Measurements from ENCODE around the gene GNB5.
"Not testable (repeated sequence)": the region's sequence is repeated elsewhere in the genome, so short reads cannot be mapped to it uniquely, and the experiment has no call there.

GNB5 gene

GRCh38 chr15:52098323-52098722, 92.9 kb downstream of the GNB5 start:
- DNase-seq: no peak
- no peak for TF ChIP-seq EZH2 (optimal IDR thresholded peaks at IDR 0.05; ENCODE audit: low read depth, low read length)
- TF ChIP-seq, protein P1, sequence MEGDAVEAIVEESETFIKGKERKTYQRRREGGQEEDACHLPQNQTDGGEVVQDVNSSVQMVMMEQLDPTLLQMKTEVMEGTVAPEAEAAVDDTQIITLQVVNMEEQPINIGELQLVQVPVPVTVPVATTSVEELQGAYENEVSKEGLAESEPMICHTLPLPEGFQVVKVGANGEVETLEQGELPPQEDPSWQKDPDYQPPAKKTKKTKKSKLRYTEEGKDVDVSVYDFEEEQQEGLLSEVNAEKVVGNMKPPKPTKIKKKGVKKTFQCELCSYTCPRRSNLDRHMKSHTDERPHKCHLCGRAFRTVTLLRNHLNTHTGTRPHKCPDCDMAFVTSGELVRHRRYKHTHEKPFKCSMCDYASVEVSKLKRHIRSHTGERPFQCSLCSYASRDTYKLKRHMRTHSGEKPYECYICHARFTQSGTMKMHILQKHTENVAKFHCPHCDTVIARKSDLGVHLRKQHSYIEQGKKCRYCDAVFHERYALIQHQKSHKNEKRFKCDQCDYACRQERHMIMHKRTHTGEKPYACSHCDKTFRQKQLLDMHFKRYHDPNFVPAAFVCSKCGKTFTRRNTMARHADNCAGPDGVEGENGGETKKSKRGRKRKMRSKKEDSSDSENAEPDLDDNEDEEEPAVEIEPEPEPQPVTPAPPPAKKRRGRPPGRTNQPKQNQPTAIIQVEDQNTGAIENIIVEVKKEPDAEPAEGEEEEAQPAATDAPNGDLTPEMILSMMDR (IDR thresholded peaks at IDR 0.05; ENCODE audit: low read length): no peak
- TF ChIP-seq EZH2phosphoT487 (IDR thresholded peaks at IDR 0.05; ENCODE audit: low read length): no peak
- no peaks in the 10 kb centered on the region for H3K9me3 ChIP-seq (replicated peaks; ENCODE audit: insufficient read depth, low read length)
- no peaks in the 10 kb centered on the region for H4K20me1 ChIP-seq (ENCODE audit: insufficient read depth, low read length)
- H3K27me3 ChIP-seq (replicated peaks; ENCODE audit: insufficient read depth, low read length): no peaks in the 10 kb centered on the region
- 0 out of 2 replicates have a peak, but pooled peaks cover 8% of the 10 kb centered on the region for H3K4me1 ChIP-seq (ENCODE audit: low read length)
- no peak overlapping the region for H3K4me3 ChIP-seq (ENCODE audit: low read length)
- H3K9ac ChIP-seq (ENCODE audit: low read length): no peak overlapping the region
- H3K9me2 ChIP-seq (replicated peaks; ENCODE audit: insufficient read depth, low read length): no peaks in the 10 kb centered on the region
- no peak overlapping the region for H2AFZ ChIP-seq (ENCODE audit: low read length)
- H3K27ac ChIP-seq (ENCODE audit: low read length): no peak overlapping the region
- H3F3A ChIP-seq (ENCODE audit: insufficient read depth, low read length): peaks cover 3% of the 10 kb centered on the region; the same call in 1 of the 2 replicates
- H3K36me3 ChIP-seq (replicated peaks; ENCODE audit: insufficient read depth, low read length): no peaks in the 10 kb centered on the region
- no peak overlapping the region for H3K4me2 ChIP-seq (ENCODE audit: low read depth, low read length)
- no peaks in the 10 kb centered on the region for H3K79me2 ChIP-seq (ENCODE audit: low read length)

- Histone ChIP-seq H3K4me2 (ENCODE audit: low read depth, low read length) (no peak overlapping the region), H4K20me1 (ENCODE audit: insufficient read depth, low read length) (no peaks in the 10 kb centered on the region), H3K27me3 (replicated peaks; ENCODE audit: insufficient read depth, low read length) (no peaks in the 10 kb centered on the region), H3F3A (ENCODE audit: insufficient read depth, low read length) (peaks cover 1% of the 10 kb centered on the region; the same call in 1 of the 2 replicates), H3K27ac (ENCODE audit: low read length) (no peak overlapping the region), H3K79me2 (ENCODE audit: low read length) (no peaks in the 10 kb centered on the region), H3K36me3 (replicated peaks; ENCODE audit: insufficient read depth, low read length) (no peaks in the 10 kb centered on the region), H3K4me3 (ENCODE audit: low read length) (no peak overlapping the region), H3K9me2 (replicated peaks; ENCODE audit: insufficient read depth, low read length) (no peaks in the 10 kb centered on the region), H2AFZ (ENCODE audit: low read length) (no peak overlapping the region), H3K4me1 (ENCODE audit: low read length) (0 out of 2 replicates have a peak, but pooled peaks cover 5% of the 10 kb centered on the region), H3K9ac (ENCODE audit: low read length) (no peak overlapping the region), H3K9me3 (replicated peaks; ENCODE audit: insufficient read depth, low read length) (no peaks in the 10 kb centered on the region)
- TF ChIP-seq EZH2phosphoT487 (IDR thresholded peaks at IDR 0.05; ENCODE audit: low read length) (no peak), EZH2 (optimal IDR thresholded peaks at IDR 0.05; ENCODE audit: low read depth, low read length) (no peak)
- TF ChIP-seq, protein P1 (IDR thresholded peaks at IDR 0.05; ENCODE audit: low read length): no peak
- no peak for DNase-seq
Measured at GRCh38 chr15:52097180-52097579, 94.0 kb downstream of the GNB5 start.

DNA sequence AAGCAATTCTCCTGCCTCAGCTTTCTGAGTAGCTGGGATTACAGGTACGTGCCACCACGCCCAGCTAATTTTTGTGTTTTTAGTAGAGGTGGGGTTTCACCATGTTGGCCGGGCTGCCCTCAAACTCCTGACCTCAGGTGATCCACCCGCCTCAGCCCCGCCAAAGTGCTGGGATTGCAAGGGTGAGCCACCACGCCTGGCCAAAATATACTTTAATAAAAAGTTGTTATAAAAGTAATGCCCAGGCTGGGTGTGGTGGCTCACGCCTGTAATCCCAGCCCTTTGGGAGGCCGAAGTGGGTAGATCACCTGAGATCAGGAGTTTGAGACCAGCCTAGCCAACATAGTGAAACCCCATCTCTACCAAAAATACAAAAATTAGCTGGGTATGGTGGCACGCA, 94.7 kb downstream of the GNB5 start:
- H3K9me3 ChIP-seq (replicated peaks; ENCODE audit: insufficient read depth, low read length); H3K4me2 ChIP-seq (ENCODE audit: low read depth, low read length); H3K4me3 ChIP-seq (ENCODE audit: low read length); H3K9ac ChIP-seq (ENCODE audit: low read length); H3K79me2 ChIP-seq (ENCODE audit: low read length); H4K20me1 ChIP-seq (ENCODE audit: insufficient read depth, low read length); H3K27me3 ChIP-seq (replicated peaks; ENCODE audit: insufficient read depth, low read length); H3K9me2 ChIP-seq (replicated peaks; ENCODE audit: insufficient read depth, low read length); H3F3A ChIP-seq (ENCODE audit: insufficient read depth, low read length); H3K4me1 ChIP-seq (ENCODE audit: low read length); H3K27ac ChIP-seq (ENCODE audit: low read length); H3K36me3 ChIP-seq (replicated peaks; ENCODE audit: insufficient read depth, low read length); DNase-seq; H2AFZ ChIP-seq (ENCODE audit: low read length): not testable (repeated sequence)

- Histone ChIP-seq H3K9ac (ENCODE audit: low read length) (no peak overlapping the region), H3K4me1 (ENCODE audit: low read length) (no peaks in the 10 kb centered on the region), H3K36me3 (replicated peaks; ENCODE audit: insufficient read depth, low read length) (no peaks in the 10 kb centered on the region), H3K27me3 (replicated peaks; ENCODE audit: insufficient read depth, low read length) (no peaks in the 10 kb centered on the region), H3F3A (ENCODE audit: insufficient read depth, low read length) (no peaks in the 10 kb centered on the region), H3K79me2 (ENCODE audit: low read length) (no peaks in the 10 kb centered on the region), H3K4me3 (ENCODE audit: low read length) (no peak overlapping the region), H3K27ac (ENCODE audit: low read length) (no peak overlapping the region), H2AFZ (ENCODE audit: low read length) (no peak overlapping the region), H3K4me2 (ENCODE audit: low read depth, low read length) (no peak overlapping the region), H3K9me3 (replicated peaks; ENCODE audit: insufficient read depth, low read length) (no peaks in the 10 kb centered on the region), H4K20me1 (ENCODE audit: insufficient read depth, low read length) (no peaks in the 10 kb centered on the region), H3K9me2 (replicated peaks; ENCODE audit: insufficient read depth, low read length) (no peaks in the 10 kb centered on the region)
- TF ChIP-seq, protein P1 (IDR thresholded peaks at IDR 0.05; ENCODE audit: low read length): no peak
- no peak for TF ChIP-seq EZH2 (optimal IDR thresholded peaks at IDR 0.05; ENCODE audit: low read depth, low read length)
- no peak for TF ChIP-seq EZH2phosphoT487 (IDR thresholded peaks at IDR 0.05; ENCODE audit: low read length)
- no peak for DNase-seq
Measured at GRCh38 chr15:52095597-52096262, 95.5 kb downstream of the GNB5 start.
